Stimulated activated CD4-positive, alpha-beta T cell treated with anti-CD3 and anti-CD28 coated beads, Interleukin-2, amount 100 ng/mL, for 4 hours (primary cell): ENCODE data around the gene PGLYRP4.

ENCODE experiments used
- DNase-seq: peaks from one replicate; pipeline ENCODE4 v3.0.0-alpha.2; 2020; ENCODE audit warnings: low read depth

Gene PGLYRP4, protein sequence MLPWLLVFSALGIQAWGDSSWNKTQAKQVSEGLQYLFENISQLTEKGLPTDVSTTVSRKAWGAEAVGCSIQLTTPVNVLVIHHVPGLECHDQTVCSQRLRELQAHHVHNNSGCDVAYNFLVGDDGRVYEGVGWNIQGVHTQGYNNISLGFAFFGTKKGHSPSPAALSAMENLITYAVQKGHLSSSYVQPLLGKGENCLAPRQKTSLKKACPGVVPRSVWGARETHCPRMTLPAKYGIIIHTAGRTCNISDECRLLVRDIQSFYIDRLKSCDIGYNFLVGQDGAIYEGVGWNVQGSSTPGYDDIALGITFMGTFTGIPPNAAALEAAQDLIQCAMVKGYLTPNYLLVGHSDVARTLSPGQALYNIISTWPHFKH

DNA sequence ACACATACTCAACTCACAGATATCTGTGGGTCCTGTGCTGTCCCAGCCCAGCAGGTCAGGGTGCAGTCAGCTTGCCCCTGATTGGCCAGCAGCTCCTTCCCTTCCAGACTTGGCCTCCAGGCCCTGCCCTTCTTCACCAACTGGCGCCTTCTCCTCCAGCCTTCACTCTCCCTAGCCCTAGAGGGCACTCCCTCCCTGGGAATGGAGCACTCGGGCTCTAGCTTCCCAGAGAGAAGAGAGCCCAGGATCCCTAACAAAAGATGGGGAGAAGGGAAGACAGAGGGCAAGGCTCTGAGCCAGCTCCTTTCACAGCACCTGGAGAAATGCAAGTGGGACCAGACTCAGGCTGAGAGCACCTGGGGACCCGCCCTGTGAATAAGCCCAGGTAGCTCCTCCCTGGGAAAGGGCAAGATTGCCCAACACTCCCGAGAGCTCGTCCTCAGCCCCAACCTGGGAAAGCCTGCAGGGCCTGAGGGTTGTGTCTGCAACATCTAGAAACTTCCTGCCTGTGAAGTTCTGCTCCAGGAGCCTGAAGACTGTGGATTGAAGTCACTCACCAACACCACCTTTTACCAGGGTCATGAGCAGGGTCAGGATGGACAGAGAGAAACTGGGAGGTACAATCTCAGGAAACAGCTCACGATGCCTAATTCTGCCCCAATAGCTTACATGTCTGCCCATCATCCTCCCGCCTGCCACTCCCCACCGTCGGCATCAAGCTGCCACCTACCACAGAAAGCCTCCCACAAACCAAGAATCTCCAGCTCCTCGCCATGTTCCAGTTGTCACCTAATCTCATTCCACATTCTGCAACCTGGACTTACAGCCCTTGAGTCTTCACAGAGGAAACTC is at the start of gene PGLYRP4:
TSS of gene PGLYRP4 (minus strand) at position 331 of the 852 bp plus-strand sequence. CDS start 909 bp downstream, outside the sequence.
- DNase-seq = no peak

DNA sequence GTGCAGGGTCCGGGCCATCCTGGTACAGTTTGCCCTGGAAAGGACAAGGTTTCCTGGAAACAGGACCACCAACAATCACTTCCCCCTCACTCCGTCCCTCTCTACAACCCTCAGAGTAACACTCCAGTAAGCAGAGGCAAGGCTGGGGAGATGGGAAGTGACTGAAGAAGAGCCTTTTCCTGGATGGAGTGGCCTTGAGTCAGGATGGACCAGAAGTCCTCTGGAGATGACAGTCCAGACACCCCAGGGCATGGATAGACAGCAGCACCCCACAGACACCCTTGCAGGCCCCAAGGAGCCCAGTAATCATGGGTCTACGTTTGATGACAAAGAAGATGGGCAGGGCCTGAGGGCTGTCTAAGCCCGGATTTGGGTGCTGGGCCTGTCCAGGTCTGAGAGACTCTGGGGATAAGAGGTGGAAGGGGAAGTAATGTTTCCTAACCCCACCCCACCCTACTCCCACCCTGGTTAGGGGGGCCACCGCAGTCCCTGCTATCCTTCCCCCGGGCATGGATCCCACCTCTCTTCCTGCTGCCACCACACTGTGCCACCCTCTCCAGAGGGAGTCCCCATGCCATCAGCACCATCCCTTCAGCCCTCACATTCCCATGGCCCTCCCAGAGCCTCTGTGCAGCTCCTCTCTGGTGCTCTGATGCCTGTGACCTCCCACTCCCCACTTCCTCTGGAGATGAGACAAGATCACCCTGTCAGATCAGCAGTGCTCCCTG is 49.4 kb upstream of the PGLYRP4 start:
- no peak for DNase-seq

DNA sequence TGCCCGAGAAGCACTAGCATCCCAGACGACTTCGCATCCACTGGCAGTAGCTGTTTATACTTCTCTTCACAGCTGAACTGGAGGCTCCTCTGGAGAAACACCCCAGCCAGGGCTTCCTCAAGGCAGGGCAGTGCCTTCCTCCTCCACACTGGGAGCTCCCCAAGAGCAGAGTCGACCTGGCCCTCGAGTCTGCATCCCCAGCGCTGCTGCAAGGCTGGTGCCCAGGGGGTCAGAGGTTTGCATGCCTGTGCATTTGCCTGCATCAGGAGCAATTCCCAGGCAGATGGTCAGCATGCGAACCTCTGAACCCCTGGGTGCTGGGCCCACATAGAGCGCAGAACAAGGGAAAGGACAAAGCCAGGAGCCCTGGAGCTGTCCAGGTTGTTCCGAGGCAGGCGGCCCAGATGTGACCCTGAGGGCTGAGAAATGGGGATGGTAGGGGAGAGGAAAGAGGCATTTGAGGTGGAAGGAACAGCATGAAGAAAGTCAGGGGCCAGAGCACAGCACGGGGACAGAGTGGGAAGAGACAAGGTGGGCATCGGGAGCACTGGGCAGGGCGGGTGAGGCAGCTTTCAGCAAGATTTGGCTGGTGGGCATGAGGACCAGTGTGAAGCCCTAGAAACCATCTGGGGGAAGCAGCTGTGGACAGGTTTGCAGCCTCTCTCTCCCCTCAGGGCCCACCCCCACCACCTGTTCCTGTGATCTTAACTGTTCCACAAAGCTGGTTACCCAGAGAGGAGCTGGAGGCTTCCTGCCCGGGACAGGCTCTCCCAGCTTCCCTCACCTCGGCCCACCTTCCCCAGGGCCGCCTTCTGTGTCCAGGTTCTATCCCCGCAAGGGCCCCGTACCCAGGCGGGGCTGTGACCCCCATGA is 48.6 kb upstream of the PGLYRP4 start:
- DNase-seq = no peak

DNA sequence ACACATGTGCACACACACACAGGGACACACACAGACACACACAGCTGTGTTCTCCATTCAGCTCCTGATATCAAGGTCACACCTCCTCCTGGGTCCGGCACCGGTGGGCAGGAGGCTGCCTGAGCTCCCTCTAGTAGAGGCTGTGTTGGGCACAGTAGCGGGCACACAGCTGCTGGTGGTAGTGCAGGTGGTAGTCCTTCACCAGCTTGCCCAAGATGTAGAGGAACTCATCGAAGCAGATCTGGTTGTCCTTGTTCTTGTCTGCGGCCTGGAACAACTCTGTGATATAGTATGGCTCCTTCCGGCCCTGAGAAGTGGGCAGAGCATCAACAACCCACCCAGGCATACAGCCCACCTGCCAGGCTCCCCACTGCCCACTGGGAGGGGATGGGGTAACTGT is 47.8 kb upstream of the PGLYRP4 start:
- DNase-seq = no peak

DNA sequence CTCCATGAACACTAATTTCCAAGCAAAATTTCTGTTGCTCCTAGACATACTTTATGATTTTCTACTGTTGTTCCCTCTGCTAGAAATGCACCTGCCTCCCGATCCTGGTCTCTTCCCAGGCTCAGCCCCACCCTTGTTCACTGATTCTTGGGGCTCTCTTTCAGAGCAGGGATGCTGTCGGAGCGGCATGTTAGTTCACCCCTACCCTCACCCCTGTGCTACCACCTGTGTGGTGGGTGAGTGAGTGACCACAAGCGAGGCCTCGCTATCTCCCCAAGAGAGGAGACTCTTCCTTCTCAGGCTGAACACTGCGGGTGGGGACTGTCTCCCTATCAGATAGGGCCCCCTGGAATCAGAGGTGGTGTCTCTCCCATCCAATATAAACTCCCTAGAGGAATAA is 47.1 kb upstream of the PGLYRP4 start:
- no peak for DNase-seq

DNA sequence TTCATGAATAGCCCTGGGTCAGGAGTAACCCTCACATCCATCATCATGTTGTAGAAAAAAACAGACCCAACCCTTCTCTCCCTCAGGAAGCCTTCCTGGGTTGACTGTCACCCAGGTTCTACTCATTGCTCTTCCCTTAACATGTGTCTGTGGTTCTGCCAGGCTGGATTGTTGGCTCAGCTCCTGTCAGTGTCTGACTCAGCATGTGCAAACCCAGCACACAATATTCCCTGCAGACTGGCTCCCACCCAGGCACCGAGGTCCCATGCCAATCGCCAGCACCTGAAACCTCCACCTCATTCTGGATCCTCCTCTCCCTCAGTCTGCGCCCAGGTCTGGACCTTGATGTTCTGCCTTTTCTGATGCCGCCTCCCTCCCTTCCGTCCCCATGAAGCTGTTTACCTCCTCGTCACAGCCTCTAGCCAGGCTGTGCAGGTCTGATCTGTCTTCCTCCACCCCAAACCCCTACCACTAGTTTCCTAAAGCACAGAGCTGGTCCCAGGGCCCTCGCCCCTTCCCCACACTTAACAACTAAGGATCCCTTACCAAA is 46.6 kb upstream of the PGLYRP4 start:
- no peak for DNase-seq

DNA sequence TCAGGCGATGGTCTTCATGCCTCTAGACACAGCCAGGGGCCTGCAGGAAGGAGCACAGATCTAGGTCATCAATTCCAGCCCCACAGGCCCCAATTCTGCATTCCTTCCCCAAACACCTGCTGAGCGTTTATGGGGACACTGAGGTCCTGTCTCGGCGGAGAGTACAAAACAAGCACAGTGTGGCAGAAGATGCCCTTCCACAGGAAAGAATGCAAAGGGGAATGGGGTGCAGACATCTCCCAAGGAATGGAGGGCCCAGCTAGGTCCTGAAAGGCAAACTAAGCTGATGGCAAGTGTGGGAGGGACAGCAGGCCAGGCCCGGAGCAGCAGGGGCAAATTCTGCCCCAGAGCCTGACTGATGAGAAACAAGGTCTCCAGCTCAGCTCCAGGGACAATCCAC is 45.8 kb upstream of the PGLYRP4 start:
- DNase-seq = no peak

DNA sequence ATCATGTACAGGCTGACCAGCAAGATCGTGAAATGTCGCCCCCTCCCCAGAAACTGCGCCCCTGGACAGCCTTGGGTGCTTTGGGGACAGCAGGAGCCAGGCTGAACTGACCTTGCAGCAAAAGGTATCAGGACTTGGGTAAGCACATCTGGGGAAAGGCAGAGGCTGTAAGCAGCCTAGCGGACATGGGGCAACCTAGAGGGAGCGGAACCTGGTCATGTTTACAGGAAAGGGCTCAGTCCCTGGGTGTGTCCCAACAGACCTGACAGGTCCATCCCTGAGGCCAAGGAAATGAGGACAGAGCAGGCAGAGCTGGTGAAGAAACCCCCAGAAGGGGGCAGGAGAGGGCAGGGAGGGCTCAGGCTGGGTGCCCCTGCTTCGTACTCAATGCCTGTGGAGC is 45.3 kb upstream of the PGLYRP4 start:
- no peak for DNase-seq

DNA sequence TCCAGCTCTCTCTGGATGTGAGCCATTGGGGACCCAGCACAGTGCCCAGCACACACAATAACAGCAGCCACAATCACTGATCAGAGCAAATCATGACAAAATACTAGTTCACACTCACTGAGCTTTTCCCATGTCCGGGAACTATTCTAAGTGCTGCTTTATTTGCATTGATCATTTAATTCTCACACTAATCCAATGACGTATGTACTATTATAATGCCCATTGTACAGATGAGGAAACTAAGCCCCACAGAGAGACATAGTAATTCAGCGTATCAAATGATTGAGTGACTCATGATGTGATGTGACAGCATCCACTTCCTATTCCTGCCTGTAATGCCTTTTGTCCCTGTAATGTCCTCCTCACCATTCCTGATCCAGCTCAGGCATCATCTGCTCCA is 44.2 kb upstream of the PGLYRP4 start:
- DNase-seq = no peak

DNA sequence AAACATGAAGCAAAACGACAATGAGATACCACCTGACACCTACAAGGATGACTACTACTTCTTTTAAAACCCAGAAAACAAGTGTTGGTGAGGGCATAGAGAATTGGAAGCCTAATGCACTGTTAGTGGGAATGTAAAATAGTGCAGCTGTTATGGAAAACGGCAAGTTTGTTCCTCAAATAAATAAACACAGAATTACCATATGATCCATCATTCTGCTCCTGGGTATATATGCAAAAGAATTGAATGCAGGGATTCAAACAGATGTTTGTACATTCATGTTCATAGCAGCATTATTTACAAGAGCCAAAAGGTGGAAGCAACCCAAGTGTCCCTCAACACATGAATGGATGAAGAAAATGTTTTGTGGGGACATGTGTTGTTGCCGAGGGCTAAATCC is 43.6 kb upstream of the PGLYRP4 start:
- no peak for DNase-seq

DNA sequence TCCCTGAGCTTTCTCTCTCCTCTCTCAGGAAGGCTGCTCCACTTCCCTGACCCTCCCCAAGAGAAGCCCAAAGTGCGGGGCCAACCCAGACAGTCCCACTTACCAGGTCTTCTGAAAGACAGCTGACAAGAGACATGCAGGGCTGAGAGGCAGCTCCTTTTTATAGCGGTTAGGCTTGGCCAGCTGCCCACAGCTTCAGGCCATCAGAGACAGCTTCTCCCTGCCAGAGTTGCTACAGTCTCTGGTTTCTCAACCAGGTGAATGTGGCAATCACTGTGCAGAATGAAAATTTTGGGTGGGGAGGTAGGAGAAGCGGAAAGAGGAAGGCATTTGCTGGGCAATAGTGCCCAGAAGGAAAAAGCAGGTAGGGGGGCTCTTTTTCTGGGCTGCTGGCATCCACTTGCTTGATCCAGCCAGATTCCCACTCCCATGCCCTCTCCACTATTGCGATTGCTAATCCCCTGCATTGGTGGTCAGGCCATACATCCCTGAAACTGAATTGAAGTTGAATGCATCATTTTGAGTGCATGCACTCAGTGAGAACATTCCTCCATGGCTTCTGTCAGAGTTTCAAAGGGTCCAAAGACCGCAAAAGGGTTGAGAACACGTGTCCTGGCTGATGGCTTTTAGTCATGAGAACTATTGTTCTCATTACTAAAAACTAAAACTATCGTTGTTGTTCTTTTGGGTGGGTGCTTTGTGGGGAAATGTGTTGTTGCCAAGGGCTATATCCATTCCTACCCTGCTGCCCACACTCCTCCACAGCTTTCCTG is 42.5 kb upstream of the PGLYRP4 start, which contains the start of gene S100A8:
TSS of gene S100A8 (minus strand) at position 136 of the 773 bp plus-strand sequence. CDS start 538 bp downstream, outside the sequence.
- DNase-seq = no peak

DNA sequence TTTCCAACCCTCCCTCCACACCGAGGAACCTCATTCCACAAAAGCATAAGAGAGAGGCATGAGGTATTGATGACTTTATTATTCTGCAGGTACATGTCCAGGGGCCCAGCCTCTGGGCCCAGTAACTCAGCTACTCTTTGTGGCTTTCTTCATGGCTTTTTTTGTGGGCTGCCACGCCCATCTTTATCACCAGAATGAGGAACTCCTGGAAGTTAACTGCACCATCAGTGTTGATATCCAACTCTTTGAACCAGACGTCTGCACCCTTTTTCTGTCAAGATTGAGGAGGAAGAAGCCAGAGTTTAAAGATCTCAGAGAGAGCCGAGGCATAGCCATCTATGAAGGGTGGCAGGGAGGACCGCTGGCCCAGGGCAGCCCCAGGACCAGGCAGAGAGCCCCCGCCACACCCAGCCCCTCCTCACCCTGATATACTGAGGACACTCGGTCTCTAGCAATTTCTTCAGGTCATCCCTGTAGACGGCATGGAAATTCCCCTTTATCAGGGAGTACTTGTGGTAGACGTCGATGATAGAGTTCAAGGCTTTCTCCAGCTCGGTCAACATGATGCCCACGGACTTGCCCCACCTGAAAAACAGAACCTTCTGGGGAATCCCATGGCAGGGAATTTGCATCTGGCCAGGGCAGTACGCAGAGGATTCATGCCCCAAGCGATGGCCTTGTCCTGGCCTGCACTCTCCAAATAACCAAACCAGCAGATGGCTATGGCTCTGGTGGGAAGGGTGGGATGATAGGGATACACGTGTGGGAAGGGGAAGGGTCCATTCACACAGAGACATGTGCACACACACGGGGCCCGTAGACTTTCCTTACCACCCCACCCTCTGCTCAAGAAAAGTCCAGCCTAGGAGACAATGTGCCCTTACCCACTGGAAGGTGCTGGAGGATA is 41.6 kb upstream of the PGLYRP4 start:
- no peak for DNase-seq

DNA sequence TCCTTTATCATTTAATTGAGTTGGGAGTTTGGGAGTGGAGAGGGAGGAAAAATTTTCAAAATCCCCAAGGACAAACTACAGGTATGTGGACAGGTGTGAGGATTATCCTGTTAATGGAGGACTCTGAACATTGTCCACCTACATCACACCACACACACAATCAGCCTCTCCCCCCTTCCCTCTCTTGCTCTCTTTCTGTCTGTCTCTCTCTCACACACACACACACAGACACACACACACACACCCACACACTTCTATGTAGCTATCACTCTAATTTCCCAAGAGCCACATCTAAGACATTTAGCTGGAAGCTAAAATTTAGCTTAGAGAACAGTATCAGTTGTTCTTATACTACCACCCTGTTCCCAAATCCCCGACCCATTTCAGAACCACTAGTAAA is 40.8 kb upstream of the PGLYRP4 start:
- DNase-seq = no peak

DNA sequence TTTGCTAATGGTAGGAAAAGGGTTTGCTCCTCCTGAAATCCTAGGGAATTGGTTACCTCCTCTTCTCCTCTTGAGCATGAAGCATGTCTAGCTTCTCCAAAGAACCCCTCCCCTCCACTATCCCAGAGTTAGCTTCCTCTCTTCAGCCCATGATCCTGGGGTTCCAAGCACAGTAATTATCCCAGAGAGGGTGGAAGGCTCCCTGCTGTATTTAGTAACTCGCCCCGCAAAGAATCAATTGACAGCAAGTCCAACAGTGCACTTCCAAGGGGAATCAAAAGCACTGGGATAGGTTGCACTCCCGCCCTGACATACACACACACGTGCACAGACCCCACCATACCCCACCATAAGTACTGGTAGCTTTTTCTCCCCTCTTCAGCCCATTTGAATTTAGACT is 39.1 kb upstream of the PGLYRP4 start:
- DNase-seq = no peak

DNA sequence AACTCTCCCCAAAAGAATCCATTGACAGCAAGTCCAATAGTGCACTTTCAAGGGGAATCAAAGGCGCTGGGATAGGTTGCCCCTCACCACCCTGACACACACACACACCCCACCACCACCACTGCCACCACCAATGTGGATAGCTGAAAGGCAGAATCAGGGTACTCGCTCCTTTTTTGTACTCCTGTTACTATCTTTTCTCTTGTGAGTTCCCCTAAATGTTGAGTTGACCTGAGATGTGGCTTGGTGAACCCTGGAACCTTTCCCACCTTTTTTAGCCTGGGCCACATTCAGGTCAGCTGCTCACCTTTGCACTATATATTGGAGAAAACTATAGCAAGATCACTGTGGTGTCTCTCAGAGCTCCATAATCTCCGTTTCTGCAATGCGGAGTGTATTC is 38.4 kb upstream of the PGLYRP4 start:
- no peak for DNase-seq

DNA sequence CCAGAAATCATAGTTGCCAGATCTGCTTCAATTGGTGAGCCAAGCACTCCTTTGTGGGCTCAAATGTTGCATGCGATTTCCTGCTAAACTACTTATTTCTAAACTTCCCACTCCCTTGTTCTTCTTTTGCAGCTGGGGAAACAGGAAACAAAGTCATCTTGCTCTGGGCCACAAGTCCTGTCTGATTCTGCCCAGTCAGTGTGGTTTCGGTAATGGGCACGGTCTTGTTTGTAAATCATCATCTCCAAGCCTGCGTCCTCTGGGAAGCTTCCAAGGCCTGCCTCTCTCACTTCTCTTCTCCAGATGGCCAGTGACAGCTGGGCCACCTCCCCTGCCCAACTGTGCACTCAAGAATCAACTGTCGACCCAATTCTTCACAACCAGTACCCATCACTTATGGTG is 37.9 kb upstream of the PGLYRP4 start:
- no peak for DNase-seq

DNA sequence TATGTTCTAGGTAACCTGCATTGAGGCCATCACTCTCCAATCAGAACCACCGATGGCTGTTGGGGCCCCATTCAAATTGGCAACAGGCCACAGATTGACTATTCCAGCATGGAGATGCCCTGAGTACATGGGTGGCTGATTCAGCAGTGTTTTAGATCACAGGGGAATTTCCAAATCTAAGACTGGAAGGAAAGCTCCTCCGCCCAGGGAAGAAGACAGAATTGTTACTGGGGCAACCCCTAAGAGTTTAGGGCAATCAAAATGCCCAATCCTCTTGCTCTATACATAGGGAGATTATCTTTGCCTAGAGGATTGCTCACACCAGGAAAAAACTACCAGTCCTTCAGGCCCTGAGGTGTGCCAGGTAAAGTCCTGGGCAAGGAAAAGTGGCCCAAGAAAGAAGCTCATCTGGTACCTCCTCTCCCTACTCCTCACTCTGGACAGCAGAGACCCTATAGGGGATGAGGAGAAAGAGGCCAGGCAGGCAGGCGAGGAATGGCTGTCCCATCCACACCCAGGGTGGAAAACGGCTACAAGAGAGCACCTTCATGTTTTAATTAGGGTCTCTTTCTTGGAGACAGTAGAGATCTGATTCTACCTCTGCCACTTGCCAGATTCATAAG is 36.4 kb upstream of the PGLYRP4 start:
- DNase-seq = no peak

DNA sequence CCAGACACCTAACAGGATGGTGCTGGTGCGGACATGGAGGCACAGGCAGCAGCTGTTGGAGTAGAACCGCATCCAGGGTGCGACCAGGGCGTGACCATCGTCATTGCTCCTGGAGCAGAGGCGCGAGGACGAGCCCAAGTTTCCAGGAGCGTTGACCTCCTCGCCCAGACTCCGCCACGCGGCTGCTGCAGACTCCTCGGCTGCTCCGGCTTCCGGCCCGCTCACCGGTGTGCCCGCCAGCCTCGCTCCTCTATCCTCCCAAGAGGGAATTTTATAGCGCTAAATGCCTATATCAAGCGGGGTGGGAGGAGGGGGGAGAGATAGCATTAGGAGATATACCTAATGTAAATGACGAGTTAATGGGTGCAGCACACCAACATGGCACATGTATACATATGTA is 32.1 kb upstream of the PGLYRP4 start:
- DNase-seq = no peak

DNA sequence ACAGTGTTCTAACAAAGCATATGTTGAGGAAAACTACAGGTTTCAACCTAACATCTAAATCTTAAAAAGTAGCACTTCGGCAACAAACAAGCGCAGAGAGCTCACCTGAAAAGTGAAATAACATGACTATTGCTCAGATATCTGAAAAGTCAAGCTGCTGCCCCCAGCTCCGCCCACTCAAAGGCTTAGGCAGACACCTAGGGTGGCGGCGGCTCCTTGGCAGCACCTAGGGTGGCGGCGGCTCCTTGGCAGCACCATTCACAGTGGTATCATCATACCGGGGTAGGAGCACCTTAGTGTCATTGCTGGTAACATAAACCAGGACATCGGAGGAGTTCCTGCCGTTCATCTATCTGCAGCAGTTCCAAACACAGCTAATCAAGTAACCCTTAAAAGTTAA is 30.9 kb upstream of the PGLYRP4 start:
- DNase-seq = no peak
